Measurements from ENCODE around the gene ZBTB20.

DNA sequence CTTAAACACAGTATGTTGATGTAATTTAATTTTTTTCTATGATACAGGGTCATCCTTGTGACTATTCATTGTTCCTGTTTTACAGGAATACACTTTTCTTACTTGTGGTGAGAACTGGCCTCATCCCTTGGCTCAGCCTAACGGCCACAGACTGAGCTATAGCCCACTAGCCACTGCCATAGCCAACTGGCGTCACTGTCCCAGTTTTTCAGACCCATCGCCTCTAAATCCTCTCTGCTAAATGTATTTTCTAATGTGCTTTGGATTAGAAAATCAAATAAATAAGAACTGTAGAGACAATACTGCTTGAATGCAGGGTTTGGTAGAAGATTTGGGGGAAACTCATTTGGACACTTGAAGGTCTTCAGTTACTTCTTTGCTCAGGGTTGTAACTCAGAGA, 740.2 kb downstream of the ZBTB20 start:
- no peak for TF ChIP-seq EZH2 (IDR thresholded peaks at IDR 0.05; ENCODE audit: borderline replicate concordance, low read depth, low read length, severe bottlenecking)
- TF ChIP-seq, protein P1, sequence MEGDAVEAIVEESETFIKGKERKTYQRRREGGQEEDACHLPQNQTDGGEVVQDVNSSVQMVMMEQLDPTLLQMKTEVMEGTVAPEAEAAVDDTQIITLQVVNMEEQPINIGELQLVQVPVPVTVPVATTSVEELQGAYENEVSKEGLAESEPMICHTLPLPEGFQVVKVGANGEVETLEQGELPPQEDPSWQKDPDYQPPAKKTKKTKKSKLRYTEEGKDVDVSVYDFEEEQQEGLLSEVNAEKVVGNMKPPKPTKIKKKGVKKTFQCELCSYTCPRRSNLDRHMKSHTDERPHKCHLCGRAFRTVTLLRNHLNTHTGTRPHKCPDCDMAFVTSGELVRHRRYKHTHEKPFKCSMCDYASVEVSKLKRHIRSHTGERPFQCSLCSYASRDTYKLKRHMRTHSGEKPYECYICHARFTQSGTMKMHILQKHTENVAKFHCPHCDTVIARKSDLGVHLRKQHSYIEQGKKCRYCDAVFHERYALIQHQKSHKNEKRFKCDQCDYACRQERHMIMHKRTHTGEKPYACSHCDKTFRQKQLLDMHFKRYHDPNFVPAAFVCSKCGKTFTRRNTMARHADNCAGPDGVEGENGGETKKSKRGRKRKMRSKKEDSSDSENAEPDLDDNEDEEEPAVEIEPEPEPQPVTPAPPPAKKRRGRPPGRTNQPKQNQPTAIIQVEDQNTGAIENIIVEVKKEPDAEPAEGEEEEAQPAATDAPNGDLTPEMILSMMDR (IDR thresholded peaks at IDR 0.05; ENCODE audit: borderline replicate concordance, extremely low read depth, low read length, poor library complexity, severe bottlenecking), result no peak

Measured in DND-41 (cell line).